NCI-H1436 treated with DMSO at 0.1 percent for 48 hours (cell line): ENCODE results near the gene TMEM218.
"Not testable (repeated sequence)": the region's sequence is repeated elsewhere in the genome, so short reads cannot be mapped to it uniquely, and the experiment has no call there.

Experiments used
- DNase-seq: peaks from one replicate; lab custom pipeline; 2025; lab: John Stamatoyannopoulos, UW

Gene TMEM218

GRCh38 chr11:125090151-125090550 lies 21.3 kb downstream of the TMEM218 start:
- DNase-seq, result not testable (repeated sequence)

GRCh38 chr11:125089481-125089880 lies 21.9 kb downstream of the TMEM218 start:
- DNase-seq, result not testable (repeated sequence)

- no peak for DNase-seq
Measured at GRCh38 chr11:125088576-125089455, 22.6 kb downstream of the TMEM218 start.

GRCh38 chr11:125088123-125088522 lies 23.3 kb downstream of the TMEM218 start:
- no peak for DNase-seq

GRCh38 chr11:125086633-125087296 lies 24.7 kb downstream of the TMEM218 start:
- no peak for DNase-seq

GRCh38 chr11:125085301-125086081 lies 25.9 kb downstream of the TMEM218 start:
- DNase-seq, result no peak

GRCh38 chr11:125084761-125085231 lies 26.6 kb downstream of the TMEM218 start:
- no peak for DNase-seq

- no peak for DNase-seq
Measured at GRCh38 chr11:125084057-125084416, 27.4 kb downstream of the TMEM218 start.

- no peak for DNase-seq
Measured at GRCh38 chr11:125083312-125084056, 27.9 kb downstream of the TMEM218 start.

- no peak for DNase-seq
Measured at GRCh38 chr11:125082611-125083311, 28.7 kb downstream of the TMEM218 start.

GRCh38 chr11:125082040-125082439 lies 29.4 kb downstream of the TMEM218 start:
- no peak for DNase-seq

- DNase-seq, result no peak
Measured at GRCh38 chr11:125081098-125081798, 30.2 kb downstream of the TMEM218 start.

- DNase-seq, result no peak
Measured at GRCh38 chr11:125080531-125080911, 30.9 kb downstream of the TMEM218 start.

- DNase-seq, result no peak
Measured at GRCh38 chr11:125079878-125080530, 31.4 kb downstream of the TMEM218 start.

- DNase-seq, result no peak
Measured at GRCh38 chr11:125079151-125079877, 32.1 kb downstream of the TMEM218 start.

- no peak for DNase-seq
Measured at GRCh38 chr11:125078516-125079140, 32.8 kb downstream of the TMEM218 start.

GRCh38 chr11:125078016-125078415 lies 33.4 kb downstream of the TMEM218 start:
- no peak for DNase-seq

GRCh38 chr11:125076378-125076945 lies 35.0 kb downstream of the TMEM218 start:
- no peak for DNase-seq
